ENCODE data around the gene ERGIC2.

ERGIC2 gene

DNA sequence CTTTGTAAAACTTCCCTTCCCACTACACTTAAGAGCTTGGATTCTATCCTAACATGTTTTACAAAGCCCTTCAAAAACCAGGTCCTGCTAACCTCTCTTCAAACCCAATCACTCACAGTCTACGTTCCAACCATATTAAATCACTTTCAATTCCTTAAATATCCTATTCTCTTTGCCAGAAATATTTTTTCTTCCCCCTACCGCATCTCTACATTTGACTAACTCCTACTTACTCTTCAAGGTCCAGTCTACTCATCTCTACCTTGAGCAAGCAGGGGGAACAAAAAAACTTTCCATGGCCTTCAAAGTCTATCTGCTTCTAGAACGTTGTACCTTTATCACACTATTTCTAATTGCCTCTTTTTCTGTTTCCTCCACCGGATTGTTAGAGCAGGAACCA is 6.1 kb downstream of the ERGIC2 start:
- DNase-seq, result no peak

DNA sequence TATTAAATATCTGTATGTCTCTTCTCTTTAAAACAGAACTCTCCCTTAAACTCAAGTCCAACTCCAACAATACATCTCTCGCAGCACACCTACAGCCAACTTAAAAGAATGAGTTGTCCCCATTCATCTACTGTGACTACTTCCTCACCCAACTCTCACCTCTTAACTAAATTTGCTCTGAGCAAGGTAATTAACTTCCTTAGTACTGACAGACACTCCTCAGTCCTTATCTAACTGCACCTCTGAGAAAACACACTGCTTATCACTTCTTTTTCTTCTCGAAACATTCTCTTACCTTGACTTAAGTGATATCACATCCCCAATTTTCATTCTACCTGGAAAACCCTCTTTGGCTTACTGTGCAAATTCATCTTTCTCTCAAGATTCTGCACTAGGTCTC is 7.0 kb downstream of the ERGIC2 start:
- no peak for DNase-seq

DNA sequence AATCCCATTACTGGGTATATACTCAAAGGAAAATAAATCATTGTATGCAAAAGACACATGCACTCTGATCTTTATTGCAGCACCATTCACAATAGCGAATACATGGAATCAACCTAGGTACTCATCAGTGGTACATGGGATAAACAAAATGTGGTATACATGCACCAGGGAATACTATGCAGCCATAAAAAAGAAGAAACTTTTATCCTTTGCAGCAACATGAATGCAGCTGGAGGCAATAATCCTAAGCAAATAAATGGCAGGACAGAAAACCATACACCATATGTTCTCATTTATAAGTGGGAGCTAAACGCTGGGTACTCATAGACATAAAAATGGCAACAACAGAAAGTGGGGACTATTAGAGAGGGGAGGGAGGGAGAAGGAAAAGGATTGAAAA is 15.9 kb downstream of the ERGIC2 start:
- no peak for DNase-seq

DNA sequence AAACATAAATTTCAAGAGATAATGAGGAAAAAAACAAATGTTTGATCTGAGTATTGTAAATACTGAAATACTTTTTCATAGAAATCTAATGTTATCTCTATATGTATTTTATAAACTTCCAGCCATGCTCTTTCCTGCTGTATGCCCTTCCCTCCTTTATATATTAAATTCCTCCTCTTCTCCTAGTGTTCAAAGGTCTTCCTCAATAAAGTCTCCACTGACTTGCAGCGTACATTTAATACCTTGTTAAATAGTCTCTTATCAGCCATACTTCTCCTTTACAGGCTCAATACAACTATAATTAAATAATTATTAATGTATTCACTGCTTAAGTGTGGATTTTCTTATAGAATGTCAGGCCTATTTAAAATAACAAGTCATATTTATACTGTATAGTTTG is 26.0 kb downstream of the ERGIC2 start:
- no peak for DNase-seq

DNA sequence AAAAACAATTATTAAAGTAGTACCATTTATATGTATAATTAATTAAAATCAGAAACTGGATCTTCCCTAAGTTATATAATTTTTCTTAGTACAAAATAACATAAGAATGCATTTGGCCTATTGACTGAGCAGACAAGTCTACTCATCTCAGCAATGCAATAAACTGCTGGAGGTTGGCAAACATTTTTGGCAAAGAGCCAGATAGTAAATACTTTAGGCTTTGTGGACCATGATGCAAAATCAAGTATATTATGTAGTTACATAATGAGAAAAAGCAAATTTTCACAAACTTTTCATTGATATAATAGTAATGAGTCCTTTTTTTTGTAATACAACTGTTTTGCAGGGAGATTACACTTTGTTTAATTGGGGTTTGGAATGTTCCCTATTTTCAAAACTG is 30.9 kb downstream of the ERGIC2 start:
- no peak for DNase-seq

DNA sequence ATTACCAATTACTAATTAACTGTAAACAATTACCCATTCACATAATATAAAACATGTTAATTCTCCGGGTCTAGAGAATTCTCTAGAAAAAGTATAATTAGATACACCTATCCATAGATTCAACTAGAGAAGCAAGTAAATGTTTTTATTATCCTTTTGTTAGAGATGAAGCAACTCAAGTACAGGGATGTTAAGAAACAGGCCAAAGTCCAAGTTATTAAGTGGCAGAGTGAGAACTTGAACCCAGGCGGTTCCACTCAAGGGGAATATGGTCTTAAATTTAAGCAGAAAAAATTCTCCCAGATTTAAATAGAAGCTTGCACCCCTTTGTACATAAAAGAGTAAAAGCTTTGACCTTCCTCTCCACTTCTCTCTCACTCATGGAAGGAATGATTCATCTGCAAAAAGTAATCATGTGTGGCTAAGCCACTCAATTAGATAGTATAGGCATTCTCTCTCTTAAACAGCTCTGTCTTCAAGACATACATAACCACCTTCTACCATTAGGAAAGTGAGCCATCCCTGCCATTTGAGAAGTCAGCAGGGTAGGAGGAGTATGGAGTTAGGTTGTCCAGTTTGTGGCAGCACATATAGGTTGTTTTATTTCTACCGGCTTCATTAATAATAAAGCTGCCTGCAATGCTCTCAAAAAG is 34.1 kb downstream of the ERGIC2 start:
- DNase-seq, result no peak

DNA sequence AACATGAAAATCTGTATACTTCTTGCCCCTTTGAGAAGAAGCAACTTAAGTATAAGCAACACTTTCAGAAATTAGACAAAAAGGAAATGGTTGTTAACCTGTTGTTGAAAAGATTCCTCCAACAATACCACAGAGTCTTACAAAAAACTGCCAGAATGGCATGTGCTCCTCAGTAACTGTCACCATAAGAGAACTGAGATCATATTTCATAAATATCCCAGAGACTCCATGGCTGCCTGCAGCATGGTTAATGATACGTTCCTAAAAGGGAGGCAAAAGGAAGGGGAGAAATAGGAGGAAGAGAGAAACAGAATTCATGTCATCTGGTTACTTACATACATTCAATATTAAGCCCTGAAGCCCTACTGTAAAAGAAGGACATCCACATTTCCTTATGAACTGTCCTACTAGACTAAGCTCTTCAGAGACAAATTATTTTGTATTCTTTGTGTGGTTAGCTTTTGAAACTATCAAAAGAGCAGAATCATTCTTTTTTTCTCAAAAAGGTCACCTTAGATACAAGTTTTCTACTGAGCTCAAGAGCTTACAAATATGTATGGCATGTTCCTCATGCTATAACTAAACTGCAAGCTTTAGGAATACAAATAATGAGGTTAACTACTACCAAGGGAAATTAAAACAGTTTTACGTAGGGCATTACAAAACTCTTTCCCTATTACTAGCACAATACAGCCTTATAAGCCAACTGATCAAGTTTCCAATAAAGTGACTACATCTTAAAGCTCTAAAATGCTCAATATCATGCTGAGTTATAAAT is 37.8 kb downstream of the ERGIC2 start:
- no peak for DNase-seq

DNA sequence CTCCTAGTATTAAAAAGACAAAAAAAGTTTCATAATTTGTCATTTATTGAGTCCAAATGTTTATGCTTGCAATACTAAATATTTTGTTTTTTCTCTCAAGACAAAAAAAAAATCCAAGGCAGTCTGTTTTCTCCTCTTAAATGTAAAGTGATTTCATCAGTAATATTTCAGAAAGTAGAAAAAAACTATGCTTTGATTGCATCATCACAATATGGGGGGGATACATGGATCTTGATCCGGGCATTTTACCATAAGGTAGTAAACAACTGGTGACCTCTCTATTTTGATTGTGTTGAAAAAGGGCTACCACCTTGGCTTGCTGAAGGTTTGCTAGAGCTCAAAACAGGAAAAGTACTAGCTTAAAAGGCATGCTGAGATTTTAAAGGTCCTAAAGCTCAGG is 43.6 kb downstream of the ERGIC2 start:
- no peak for DNase-seq

DNA sequence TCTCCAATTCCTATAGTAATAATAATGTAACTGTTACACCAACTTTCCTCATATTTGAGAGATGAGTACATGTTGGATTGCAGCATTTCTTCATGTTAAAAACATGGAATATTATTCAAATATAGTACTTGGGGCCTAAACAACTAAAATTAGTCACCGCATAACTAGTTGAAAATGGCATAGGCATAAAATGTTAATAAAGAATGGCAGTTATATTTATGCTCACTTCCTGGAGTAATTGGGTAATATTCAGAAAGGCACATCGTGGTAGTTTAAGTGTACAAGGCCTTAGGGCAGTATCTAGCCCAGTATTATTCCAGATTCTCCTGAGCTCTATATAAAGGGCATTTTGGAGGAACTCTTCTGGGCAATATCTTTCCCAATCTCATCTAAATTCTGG is 46.0 kb downstream of the ERGIC2 start:
- no peak for DNase-seq

DNA sequence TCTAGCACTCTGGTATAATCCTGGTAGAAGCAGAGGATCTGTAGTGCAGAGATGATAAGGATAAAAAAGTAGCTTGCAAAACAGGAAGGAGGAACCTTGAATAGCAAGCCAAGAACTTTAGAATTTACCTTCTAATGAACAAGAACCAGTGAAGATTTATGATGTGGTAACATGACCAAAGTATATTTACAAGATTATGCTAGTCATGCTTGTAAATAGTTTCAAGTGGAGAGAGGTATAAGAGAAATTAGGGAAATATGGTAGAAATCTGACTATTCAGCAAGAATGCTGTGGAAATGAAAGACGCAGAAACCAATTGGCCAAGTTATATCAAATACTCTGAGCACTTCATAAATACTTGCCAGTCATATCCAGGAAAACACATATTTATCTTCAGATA is 47.8 kb downstream of the ERGIC2 start:
- DNase-seq, result no peak

DNA sequence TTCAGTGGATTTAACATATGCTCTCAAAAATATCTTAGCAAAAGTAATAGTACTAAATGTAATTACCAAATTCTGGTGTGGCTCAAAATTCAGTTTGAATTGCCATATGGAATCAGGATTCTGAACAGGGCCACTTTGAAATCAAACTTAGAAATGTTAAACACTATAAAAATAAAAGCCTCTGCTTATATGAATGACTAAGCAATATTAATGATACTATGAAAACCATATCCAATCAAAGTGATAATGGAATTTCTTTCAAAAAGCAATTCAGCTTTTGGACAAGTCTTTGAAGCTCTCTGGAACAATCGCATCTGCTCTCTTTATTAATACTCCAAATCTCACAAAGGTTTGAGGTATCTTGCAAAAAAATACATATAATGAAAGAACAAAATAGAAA is 51.6 kb downstream of the ERGIC2 start:
- no peak for DNase-seq

DNA sequence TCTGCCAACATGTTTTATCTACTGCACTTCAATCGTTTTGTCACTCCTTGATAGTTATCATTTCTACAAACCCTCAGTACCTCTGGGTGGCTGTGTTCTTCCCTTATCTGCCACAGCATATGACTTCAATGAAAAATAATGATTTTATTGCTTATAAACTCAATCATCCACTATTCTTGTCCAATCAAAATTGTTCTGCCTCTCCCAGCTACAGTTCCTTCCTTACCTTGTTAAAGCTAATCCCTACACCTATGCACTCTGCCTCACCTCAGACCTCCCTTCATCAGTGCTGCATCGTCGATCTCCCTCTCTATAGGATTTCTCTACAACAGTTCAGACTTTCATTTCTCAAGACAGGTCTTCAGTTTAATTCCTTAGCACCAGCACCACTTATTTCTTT is 58.8 kb downstream of the ERGIC2 start:
- no peak for DNase-seq

DNA sequence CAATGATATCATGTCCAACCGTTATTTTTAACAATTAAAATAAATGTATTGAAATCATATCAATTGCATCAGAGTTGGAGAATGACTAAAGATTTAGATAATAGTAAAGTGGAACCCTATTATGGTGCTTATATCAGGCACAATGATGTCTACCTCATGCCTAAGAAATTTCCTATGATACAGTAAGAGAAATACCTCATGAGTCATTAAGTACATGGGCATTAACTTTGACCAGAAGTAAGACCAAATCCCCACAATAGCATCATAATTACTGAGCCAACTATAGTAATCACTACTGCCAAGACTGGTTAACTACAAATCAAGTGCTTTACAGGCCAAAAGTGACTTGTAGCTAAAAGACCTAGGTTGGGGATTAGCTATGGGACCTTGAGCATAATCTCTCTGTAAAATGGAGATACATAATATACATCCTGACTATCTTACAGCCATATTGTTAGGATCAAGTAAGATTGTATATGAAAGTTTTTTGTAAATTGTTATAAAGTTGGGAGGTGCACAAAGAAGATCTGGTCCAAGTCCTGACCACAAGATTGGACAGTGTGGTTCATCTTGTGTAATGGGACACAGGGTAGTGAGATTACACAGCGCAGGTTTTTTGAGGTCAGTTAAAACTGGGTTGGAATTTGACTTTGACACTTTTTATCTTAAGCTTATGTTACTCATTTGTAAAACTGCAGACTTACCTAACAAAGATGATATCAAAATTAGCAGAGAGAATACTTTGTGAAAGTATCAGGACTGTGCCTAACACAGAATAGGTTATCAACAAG is 60.5 kb downstream of the ERGIC2 start:
- no peak for DNase-seq

DNA sequence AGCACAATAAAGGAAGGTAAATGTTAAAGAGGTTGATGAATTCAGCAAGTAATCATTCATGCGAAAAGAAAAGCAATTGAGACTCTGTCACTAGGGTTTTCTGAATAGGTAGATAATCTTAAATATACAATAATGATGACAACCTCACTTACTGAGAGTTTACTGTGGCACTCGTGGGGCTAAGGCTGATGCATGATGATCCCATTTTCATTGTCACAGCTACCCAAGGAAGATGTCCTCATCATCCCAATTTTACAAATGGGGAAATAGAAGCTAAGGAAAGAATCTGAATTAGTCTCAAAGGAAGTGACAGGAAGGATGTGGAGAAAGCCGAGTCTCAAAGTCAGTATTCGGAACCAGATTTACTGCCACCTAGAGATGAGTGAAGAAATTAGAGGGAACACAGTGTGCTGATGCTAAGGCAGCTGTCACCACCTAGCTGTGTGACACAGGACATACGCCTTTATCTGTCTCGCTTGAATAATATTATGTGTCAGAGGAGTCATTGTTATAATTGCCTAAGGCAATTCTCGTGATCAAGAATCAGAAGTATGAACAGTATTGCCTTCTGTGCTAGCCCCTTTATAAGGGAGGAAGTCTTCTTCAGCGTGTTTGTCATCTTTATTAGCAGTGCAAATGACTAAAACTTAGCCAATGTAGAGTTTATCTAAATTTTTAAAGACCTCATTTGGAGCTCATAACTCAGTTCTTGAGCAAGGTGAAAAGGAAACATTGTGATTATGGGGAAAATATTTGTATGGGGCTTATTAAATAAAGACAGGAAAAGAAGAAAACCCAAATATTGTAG is 63.2 kb downstream of the ERGIC2 start:
- DNase-seq, result peak; percentile 10

DNA sequence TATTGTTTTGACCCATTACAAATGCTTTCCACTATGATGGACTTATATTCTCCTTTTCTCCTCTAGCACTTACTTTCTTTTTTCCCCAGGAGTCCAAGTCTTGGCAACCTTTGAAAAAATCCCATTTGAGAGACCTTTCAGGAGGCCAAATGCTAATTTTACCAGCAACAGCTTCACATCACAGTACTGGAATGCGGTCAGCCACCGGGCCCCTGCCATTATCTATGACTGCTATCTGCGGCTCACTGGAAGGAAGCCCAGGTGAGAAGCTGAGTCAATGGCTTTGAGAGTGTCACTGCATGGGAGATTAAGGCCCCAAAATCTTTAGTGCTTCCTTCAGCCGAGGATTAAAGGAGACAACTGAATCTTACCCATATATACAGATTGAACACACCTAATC is 64.2 kb downstream of the ERGIC2 start:
- no peak for DNase-seq

DNA sequence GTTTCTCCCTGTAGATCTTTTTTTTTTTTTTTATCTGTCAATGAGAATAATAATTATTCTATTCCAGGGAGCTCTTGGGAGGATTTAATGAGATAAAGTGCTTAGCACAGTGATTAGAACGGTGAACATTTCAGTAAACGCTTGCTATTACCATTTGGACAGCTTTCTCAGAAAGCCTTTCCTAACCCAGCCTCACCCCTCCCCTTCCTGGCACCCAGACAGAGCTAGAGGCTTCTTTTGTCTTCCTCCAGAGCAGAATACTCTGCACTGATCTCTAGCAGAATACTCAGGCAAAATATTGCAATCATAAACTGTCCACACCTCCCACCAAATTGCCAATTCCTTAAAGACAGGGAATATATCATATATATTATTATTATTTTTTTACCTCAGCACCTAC is 66.6 kb downstream of the ERGIC2 start:
- DNase-seq, result no peak

DNA sequence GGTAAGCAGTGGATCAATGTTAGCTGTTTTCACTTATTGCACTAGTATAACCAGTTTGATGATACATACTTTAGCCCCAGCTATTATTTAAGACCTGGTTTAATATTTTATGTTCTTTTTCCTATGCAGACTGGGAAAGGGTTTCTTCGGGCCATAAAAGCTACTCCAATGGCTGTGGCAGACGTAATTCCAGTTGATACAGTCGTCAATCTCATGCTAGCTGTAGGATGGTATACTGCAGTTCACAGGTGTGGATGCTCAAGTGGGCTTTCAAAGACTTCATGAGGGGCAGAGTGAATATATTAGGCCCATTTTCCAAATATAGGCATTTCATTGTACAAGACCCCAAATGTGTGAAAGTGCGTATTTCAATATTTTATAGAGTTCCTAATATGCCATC is 70.1 kb downstream of the ERGIC2 start:
- no peak for DNase-seq

DNA sequence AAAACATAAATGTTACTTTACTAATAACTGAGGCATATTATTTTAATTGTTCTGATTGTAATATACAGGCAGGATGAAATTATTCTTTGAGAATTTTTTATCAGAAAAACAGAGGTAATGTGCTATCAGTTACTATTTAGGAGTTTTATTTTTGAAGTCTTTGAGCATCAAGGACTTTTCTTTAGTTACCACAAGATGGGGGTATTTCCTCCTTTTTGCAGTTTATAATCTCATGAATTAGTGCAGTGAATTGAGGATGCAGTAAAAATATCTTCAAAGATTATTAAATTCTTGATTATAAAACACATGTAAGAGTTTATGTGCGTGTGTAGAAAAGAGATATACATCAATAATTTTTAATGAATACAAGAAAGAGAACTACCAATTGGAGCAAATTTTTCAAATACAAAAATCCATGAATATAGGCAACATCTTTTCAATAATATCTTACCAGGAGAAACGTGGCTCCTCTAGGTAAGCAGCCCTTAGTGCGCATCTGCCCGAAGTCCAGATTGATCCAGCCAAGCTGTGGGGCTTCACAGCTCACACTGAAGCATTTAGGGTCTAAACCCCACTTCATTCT is 71.6 kb downstream of the ERGIC2 start:
- no peak for DNase-seq

DNA sequence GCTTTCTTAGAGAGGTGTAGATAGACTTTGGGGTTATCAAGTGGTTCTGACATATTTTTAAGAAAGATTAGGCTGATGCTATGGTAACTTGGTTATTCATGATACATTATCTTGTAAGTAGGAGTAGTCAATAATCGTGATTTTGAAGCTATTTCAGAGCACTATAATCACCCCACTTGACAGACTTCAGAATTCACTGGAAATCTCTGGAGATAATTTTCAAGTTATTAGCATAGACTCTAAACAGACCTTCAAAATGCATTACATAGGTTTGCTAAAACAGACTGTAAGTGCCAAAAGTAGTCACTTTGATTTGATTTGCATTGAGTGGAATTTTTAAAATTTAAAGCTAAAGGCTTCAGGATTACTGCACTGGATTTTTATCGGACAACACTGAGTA is 74.3 kb downstream of the ERGIC2 start:
- no peak for DNase-seq

DNA sequence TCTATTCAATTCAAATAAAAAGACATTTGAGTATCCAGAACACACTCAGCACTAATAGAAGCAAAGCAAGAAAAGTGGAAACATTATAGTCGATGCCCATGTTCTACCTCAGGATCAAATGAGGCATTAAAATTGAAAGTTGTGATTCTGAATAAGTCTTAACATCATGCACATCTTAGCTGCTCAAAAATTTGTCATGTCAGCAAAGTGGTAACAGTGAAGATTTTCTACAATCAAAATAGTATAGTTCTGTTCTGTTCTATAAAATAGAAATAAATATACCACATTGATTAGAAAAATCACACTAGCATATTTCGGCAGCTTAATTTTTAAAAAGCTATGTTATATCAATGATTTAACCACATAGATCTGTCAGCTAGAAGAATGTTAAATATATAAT is 74.7 kb downstream of the ERGIC2 start:
- DNase-seq, result no peak

DNA sequence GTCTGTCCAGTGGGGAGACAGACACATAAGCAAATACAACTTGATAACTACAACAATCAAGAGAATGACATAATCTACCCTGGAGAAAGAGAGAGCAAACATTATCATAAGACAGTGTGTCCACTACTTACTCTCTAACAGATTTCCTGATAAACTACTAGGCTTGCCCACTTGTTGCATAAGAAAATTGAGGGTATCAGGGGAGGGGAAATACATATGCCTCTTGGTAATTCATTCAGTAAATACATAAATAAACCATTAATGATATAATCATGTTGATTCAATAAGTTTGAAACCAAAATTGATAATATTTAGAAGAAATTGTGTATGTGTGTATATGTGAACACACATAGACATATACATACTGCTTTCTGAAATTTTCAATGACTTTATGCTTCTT is 76.6 kb downstream of the ERGIC2 start:
- no peak for DNase-seq

DNA sequence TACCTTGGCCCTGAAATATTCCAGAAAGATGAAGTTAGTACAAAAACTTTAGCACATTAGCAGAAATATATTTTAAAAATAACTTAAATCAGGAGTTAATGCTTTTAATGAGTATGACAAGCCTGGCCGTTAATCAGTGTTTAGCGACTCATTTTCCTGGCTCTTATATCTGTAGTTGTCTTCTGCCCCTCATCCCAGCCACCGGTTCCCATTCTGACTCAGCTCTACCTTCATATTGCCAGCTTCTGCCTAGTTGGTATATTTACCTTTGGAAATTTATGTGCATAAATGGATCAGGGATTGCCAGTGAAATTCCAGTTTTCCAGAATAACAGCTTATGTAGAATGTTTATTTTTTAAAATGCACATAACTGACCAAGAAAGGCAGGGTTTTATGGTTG is 79.9 kb downstream of the ERGIC2 start:
- no peak for DNase-seq

DNA sequence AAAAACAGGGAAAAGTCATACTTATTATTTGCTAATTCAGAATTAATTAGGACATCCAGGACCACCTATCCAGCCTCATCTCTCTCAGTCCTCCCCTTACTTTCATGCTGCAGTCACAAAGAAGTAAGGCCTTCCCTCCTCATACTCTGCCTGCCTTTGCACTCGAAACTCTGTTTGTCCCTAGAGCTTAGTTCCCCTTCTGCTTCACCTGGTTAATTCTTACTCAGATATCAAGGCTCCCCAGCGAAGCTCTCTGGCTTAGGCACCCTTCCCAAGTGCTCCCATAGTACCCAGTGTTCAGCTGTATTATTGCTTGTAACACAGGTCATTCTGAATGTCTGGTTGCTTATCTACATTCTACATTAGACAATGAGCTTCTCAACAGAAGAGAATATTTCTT is 81.3 kb downstream of the ERGIC2 start:
- DNase-seq, result no peak
